Bronchial epithelial cell (primary cell): ENCODE measurements around the gene PTK7. TPM values are rescaled to one million over a fixed set of nuclear protein-coding genes. Genes with fewer than 3 reads are reported as not detected.

ENCODE experiments used
- DNase-seq: peaks from one replicate; pipeline ENCODE4 v3.0.0-alpha.2; 2010; ENCODE audit warnings: low read depth
- FAIRE-seq: peaks from 2 replicates; lab custom pipeline; 2011; peaks lifted over from hg19 to GRCh38; lab: Jason Lieb, UNC
- H3K27me3 ChIP-seq: 2 replicates; pipeline ENCODE4 v1.5.1; 2011; ENCODE audit warnings: low read length; ENCODE audit not compliant: control insufficient read depth, insufficient read depth
- H3K36me3 ChIP-seq: 2 replicates; pipeline ENCODE4 v1.5.1; 2011; ENCODE audit warnings: low read length; ENCODE audit not compliant: control insufficient read depth, insufficient read depth
- H3K4me3 ChIP-seq: 2 replicates; pipeline ENCODE4 v1.5.1; 2011; ENCODE audit warnings: mild to moderate bottlenecking, low read depth, low read length, control low read depth
- total RNA-seq: library from RNA; depleted of rRNA; stranded (reverse); fragments of >200 nt; gene quantifications from 2 replicates; pipeline ENCODE4 v1.2.1, GENCODE V29; 2014
- TF ChIP-seq, protein P1 (sequence below): IDR thresholded peaks from 2 replicates; pipeline ENCODE4 v1.5.1; 2011; ENCODE audit warnings: mild to moderate bottlenecking, moderate library complexity, low read length, control low read depth, inconsistent platforms; ENCODE audit not compliant: insufficient read depth, severe bottlenecking

The PTK7 gene
- total RNA-seq, 1 donor from 2014 or later = 53.2 TPM

DNA sequence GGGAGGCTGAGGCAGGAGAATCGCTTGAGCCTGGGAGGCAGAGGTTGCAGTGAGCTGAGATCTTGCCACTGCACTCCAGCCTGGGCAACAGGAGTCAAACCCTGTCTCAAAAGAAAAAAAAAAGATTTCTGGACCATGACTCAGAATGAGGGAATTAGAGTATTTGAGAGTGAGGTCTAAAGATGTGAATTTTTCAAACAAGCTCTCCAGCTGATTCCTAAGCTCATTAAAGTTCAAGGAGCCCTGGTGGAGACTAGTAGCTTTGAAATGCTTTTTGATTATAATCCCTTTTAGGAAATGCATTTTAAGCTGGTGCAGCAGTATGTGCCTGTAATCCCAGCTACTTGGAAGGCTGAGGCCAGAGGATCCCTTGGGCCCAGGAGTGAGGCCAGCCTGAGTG lies 73.2 kb downstream of the PTK7 start:
- no peak for DNase-seq
- no peak overlapping the region for H3K4me3 ChIP-seq
- TF ChIP-seq, protein P1, sequence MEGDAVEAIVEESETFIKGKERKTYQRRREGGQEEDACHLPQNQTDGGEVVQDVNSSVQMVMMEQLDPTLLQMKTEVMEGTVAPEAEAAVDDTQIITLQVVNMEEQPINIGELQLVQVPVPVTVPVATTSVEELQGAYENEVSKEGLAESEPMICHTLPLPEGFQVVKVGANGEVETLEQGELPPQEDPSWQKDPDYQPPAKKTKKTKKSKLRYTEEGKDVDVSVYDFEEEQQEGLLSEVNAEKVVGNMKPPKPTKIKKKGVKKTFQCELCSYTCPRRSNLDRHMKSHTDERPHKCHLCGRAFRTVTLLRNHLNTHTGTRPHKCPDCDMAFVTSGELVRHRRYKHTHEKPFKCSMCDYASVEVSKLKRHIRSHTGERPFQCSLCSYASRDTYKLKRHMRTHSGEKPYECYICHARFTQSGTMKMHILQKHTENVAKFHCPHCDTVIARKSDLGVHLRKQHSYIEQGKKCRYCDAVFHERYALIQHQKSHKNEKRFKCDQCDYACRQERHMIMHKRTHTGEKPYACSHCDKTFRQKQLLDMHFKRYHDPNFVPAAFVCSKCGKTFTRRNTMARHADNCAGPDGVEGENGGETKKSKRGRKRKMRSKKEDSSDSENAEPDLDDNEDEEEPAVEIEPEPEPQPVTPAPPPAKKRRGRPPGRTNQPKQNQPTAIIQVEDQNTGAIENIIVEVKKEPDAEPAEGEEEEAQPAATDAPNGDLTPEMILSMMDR = no peak
- no peaks in the 10 kb centered on the region for H3K27me3 ChIP-seq
- peaks cover 22% of the 10 kb centered on the region for H3K36me3 ChIP-seq
- FAIRE-seq = no peak

DNA sequence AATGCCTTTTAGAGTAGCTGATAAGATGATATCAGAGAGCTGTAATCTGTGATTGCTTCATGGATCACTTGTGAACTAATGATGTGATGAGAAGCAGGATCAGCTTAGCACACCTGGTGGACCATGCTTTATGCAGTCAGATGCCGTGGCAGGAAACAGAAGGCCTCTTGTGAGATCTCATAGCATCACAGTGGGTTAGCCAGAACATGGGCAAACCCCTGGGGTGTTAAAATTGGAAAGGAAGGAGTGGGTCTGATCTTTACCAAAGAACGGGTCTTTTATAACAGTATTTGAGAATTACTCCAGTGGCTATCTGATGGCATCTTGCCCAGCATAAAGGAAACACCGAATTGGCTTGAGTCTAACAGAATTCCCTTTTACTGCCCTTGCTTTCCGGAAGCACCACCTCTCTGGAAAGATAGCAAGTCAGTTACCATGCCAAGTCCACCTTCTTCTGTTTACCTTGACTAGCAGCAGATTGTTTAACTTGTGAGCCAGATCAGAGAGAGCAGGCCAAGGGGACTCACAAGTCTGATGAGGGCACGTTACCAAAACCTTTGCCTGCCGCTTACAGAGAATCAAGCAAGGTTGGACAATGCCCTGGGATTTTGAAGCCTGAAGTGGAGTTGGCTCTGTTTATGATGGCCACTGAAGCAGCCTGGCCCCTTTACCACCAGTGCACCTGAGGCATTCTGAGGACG lies 74.1 kb downstream of the PTK7 start:
- Histone ChIP-seq H3K27me3 (no peaks in the 10 kb centered on the region), H3K36me3 (peaks cover 22% of the 10 kb centered on the region), H3K4me3 (no peak overlapping the region)
- no peak for DNase-seq
- TF ChIP-seq, protein P1 = no peak
- FAIRE-seq = no peak

DNA sequence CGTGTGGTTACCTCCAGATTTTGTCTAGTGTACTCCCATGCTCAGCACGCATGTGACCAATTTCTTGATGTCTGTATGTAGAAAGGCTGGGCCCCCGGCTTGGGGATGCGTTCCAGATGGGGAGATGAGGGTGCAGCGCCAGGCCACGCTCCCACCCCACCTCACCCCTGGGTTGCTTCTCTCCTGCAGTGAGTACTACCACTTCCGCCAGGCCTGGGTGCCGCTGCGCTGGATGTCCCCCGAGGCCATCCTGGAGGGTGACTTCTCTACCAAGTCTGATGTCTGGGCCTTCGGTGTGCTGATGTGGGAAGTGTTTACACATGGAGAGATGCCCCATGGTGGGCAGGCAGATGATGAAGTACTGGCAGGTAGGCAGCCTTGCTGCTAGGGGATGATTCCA lies 83.5 kb downstream of the PTK7 start:
- peaks cover 13% of the 10 kb centered on the region for H3K36me3 ChIP-seq
- TF ChIP-seq, protein P1 = no peak
- no peaks in the 10 kb centered on the region for H3K27me3 ChIP-seq
- DNase-seq (no peak), FAIRE-seq (no peak)
- no peak overlapping the region for H3K4me3 ChIP-seq

DNA sequence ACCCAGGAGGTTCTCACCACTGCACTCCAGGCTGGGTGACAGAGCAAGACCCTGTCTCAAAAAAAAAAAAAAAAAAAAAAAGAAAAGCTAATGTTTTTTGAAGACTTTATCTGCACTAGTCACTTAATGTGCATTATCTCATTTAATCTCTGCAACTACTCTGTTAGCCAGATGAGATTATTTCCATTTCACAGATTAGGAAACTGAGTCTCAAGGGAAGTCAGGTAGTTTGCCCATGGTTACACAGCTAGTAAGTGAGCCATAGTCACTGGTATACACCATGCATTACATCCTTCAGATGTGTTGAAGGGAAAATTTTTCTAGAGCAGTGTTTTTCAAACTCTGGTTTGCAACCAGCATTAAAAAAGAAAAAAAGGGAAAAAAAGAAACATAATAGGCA lies 87.8 kb downstream of the PTK7 start:
- FAIRE-seq (no peak), DNase-seq (no peak)
- H3K27me3 ChIP-seq = no peaks in the 10 kb centered on the region
- TF ChIP-seq, protein P1 = no peak
- H3K4me3 ChIP-seq = no peak overlapping the region
- H3K36me3 ChIP-seq = peaks cover 11% of the 10 kb centered on the region

DNA sequence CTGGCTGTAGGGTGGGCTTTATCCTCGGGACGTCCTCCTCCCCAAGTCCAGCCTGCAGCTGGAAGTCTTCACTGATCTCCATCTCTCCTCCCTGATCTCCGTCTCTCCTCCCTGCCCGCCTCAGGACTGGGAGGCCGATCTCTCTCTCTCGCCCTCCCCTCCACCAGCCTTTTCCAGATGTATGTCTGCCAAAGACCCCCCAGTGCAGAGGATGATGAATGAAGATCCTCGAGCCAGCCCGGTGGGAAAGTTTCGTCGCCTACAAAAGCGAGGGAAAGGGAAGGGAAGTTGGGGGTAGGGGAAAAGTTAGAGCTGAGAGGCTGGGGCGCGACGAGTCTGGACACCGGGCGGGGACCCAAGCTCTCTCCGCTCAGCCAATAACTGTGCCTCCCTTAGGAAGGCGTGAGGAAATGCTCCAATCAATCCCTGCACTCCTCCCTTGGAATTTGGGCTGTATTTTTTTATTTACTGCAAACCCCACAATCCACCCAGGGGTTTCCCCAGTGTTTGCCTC lies 94.4 kb downstream of the PTK7 start:
- Histone ChIP-seq H3K4me3 (peak overlapping the region; percentile 86), H3K27me3 (no peaks in the 10 kb centered on the region), H3K36me3 (peaks cover 1% of the 10 kb centered on the region)
- TF ChIP-seq, protein P1 = no peak
- DNase-seq = no peak
- no peak for FAIRE-seq
